Measurements from ENCODE around the gene ALS2CL. TPM values are rescaled to one million over a fixed set of nuclear protein-coding genes. Genes with fewer than 3 reads are reported as not detected.

Gene ALS2CL
- total RNA-seq, 1 experiment from 2014 or later: 39.6 TPM

DNA sequence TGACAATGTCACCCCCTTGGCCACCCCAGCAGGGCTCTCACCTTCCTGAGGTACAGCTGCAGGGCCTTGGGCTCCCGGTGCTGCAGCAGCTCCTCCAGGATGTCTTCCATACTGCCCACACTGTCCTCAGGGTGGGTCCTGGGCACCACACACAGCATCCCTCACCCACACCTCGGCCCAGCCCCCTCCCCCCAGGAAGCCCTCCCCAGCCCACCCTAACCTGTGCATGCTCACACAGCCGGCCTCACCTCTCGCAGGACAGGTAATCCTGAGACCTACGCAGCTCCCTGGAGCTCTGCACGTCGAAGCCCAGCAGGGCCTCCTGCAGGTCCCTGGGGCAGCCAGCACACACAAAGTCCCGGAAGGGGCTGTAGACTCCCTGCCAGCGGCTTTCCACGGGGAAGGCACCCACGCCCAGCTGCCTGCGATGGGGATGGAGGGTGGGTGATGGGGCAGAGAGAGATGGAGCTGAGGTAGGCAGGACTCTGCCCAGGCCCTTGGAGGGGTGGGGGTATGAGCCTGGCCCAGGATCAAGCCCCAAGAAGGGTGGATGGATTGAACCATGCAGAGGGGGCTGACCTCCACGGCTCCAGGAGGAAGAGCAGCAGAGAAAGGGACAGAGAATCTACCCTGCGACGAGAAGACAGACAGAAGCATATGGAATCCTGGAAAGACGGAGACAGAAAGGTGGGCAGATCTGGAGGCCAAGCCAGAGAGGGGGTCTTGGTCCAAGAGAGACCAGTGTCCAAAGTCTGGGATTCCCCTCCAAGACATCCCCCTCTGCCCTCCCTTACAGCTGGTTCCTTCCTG lies 16.7 kb downstream of the ALS2CL start:
- no peak for DNase-seq
- H3K36me3 Mint-ChIP-seq (ENCODE audit: insufficient read depth, unreplicated experiment): peaks cover 20% of the 10 kb centered on the region
- H3K27me3 Mint-ChIP-seq (ENCODE audit: unreplicated experiment): no peaks in the 10 kb centered on the region
- no peak overlapping the region for H3K27ac Mint-ChIP-seq (ENCODE audit: unreplicated experiment)
- CTCF ChIA-PET: no interaction called here
- intact Hi-C loops (cut with micrococcal nuclease; ENCODE audit: unreplicated experiment): no loop called here
- BruUV-seq (replicated peaks): no TSS peak
- TF ChIP-seq, protein P1, sequence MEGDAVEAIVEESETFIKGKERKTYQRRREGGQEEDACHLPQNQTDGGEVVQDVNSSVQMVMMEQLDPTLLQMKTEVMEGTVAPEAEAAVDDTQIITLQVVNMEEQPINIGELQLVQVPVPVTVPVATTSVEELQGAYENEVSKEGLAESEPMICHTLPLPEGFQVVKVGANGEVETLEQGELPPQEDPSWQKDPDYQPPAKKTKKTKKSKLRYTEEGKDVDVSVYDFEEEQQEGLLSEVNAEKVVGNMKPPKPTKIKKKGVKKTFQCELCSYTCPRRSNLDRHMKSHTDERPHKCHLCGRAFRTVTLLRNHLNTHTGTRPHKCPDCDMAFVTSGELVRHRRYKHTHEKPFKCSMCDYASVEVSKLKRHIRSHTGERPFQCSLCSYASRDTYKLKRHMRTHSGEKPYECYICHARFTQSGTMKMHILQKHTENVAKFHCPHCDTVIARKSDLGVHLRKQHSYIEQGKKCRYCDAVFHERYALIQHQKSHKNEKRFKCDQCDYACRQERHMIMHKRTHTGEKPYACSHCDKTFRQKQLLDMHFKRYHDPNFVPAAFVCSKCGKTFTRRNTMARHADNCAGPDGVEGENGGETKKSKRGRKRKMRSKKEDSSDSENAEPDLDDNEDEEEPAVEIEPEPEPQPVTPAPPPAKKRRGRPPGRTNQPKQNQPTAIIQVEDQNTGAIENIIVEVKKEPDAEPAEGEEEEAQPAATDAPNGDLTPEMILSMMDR (IDR thresholded peaks at IDR 0.05; ENCODE audit: unreplicated experiment): no peak
- H3K4me3 Mint-ChIP-seq (ENCODE audit: low read depth, unreplicated experiment): no peak overlapping the region
- no peaks in the 10 kb centered on the region for H3K9me3 Mint-ChIP-seq (ENCODE audit: low read depth, unreplicated experiment)
- H3K4me1 Mint-ChIP-seq (ENCODE audit: low read depth, unreplicated experiment): no peaks in the 10 kb centered on the region

DNA sequence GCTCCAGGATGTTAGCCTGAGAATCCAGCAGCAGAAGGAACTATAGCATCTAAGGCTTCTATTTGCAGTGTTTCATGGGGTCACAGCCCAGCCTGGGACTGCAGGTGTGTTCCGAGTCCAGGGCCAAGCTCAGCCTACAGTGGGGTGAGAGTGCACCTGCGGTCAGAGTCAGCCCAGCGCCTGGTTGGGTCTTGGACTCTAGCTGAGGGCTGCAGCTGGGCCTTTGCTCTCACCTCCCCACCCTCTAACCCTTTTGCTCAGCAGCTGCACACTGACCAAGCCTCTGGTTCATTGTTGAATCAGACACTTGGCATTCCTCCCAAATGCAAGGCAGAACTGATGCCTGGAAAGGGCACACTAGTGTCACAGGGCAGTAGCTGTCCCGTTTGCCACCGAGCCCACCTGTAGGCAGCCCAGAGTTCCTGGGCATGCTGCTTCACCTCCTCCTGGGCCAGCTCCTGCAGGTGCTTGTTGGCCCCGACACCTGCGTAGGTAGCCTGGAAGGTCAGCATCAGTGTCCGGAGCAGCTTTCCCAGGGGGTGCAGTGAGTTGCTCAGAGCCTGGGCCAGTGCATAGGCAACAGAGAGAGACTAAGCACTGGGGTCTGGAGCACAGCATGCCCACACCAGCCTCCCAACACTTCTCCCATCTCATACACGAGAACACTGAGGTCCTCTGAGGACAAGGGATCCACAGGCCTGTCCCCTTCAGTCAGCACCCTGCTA lies 17.5 kb downstream of the ALS2CL start:
- no peaks in the 10 kb centered on the region for H3K9me3 Mint-ChIP-seq (ENCODE audit: low read depth, unreplicated experiment)
- intact Hi-C loops (cut with micrococcal nuclease; ENCODE audit: unreplicated experiment): no loop called here
- no peak overlapping the region for H3K27ac Mint-ChIP-seq (ENCODE audit: unreplicated experiment)
- TF ChIP-seq, protein P1 (IDR thresholded peaks at IDR 0.05; ENCODE audit: unreplicated experiment): no peak
- CTCF ChIA-PET: no interaction called here
- no peak for DNase-seq
- BruUV-seq (replicated peaks): no TSS peak
- H3K4me1 Mint-ChIP-seq (ENCODE audit: low read depth, unreplicated experiment): no peaks in the 10 kb centered on the region
- H3K4me3 Mint-ChIP-seq (ENCODE audit: low read depth, unreplicated experiment): no peak overlapping the region
- no peaks in the 10 kb centered on the region for H3K27me3 Mint-ChIP-seq (ENCODE audit: unreplicated experiment)
- peaks cover 15% of the 10 kb centered on the region for H3K36me3 Mint-ChIP-seq (ENCODE audit: insufficient read depth, unreplicated experiment)

DNA sequence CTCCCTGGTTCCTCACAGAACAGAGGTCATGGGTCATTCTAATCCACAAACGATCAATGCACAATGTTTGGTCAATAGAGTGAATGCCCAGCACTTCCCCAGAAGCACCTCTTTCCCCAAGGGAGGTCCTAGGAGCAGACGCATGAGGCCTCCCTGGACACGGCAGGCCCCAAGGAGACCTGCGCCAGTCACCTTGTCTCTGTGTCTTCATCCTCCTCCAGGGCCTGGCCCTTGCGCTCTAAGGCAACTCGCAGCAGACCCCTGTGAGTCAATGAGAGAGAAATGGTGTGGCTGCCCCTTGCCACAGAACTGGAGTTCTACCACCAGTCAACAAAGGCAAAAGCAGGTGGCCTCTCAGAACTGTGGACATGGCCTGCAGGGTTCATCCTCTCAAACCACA lies 18.1 kb downstream of the ALS2CL start:
- DNase-seq: no peak
- Mint-ChIP-seq H3K36me3 (ENCODE audit: insufficient read depth, unreplicated experiment) (peaks cover 10% of the 10 kb centered on the region), H3K27ac (ENCODE audit: unreplicated experiment) (no peak overlapping the region), H3K27me3 (ENCODE audit: unreplicated experiment) (no peaks in the 10 kb centered on the region), H3K9me3 (ENCODE audit: low read depth, unreplicated experiment) (no peaks in the 10 kb centered on the region), H3K4me1 (ENCODE audit: low read depth, unreplicated experiment) (no peaks in the 10 kb centered on the region), H3K4me3 (ENCODE audit: low read depth, unreplicated experiment) (no peak overlapping the region)
- TF ChIP-seq, protein P1 (IDR thresholded peaks at IDR 0.05; ENCODE audit: unreplicated experiment): no peak
- no TSS peak for BruUV-seq (replicated peaks)
- CTCF ChIA-PET: no interaction called here
- intact Hi-C loops (cut with micrococcal nuclease; ENCODE audit: unreplicated experiment): no loop called here

DNA sequence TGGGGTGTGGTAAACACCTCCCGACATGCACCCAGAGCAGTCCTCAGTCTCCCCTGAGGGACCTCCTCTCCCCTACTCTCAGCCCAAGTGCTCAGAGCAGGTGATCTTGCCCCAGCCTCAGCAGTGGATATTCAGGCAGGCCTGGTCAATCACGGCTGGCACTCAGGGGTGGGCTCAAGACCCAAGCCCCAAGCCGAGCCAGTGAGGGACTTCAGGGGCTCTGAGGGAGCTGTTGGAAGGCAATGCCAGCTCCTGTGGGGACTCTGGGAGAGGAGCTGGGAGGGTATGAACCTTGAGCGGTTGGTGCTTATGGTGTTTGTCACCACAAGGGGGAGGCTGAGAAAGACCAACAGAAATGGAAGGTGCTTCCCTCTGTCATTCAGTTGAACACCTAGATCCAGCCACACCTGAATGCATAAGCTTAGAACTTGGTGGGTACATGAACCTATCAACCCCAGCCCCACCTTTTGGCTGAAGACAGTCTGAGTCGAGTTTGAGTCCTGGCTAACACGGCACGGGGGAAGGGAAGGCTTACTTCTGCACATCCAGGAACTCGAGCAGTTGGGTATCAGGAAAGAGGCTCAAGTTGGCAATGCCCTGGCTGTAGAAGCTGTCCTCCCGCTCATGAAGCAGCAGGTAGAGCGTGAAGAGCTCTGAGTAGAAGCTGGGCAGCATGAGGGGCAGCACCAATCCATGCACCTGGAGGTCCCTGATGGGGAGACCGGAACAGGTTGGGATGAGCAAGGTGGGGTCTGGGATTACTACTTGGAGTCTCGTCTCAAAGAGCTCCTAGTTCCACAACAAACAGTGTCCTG lies 19.2 kb downstream of the ALS2CL start:
- H3K4me1 Mint-ChIP-seq (ENCODE audit: low read depth, unreplicated experiment): no peaks in the 10 kb centered on the region
- no peaks in the 10 kb centered on the region for H3K9me3 Mint-ChIP-seq (ENCODE audit: low read depth, unreplicated experiment)
- BruUV-seq (replicated peaks): no TSS peak
- H3K27me3 Mint-ChIP-seq (ENCODE audit: unreplicated experiment): no peaks in the 10 kb centered on the region
- intact Hi-C loops (cut with micrococcal nuclease; ENCODE audit: unreplicated experiment): no loop called here
- H3K36me3 Mint-ChIP-seq (ENCODE audit: insufficient read depth, unreplicated experiment): peaks cover 1% of the 10 kb centered on the region
- TF ChIP-seq, protein P1 (IDR thresholded peaks at IDR 0.05; ENCODE audit: unreplicated experiment): no peak
- CTCF ChIA-PET: interaction anchor here (0.6 kb wide), 1 partner anchor 50 kb away, joined by 4 read pairs; no protein-coding TSS in a partner anchor
- H3K27ac Mint-ChIP-seq (ENCODE audit: unreplicated experiment): no peak overlapping the region
- no peak for DNase-seq
- no peak overlapping the region for H3K4me3 Mint-ChIP-seq (ENCODE audit: low read depth, unreplicated experiment)

Data from Calu3 (cell line).